ENCODE data around the gene SNRNP200.

Gene SNRNP200

GRCh38 chr2:96256611-96257113, 48.7 kb downstream of the SNRNP200 start:
- no peak for DNase-seq (ENCODE audit: low spot score)
- TF ChIP-seq CTCF (IDR thresholded peaks at IDR 0.05; ENCODE audit: borderline replicate concordance, control extremely low read depth, extremely low read depth, insufficient read depth, missing control alignments), result no peak
- in situ Hi-C loops (cut with MboI; ENCODE audit: low sequenced_read_pairs, unreplicated experiment), result loop anchor here (25.0 kb wide), 1 partner anchor 244 kb away; no protein-coding TSS in a partner anchor

- no peak for TF ChIP-seq CTCF (IDR thresholded peaks at IDR 0.05; ENCODE audit: borderline replicate concordance, control extremely low read depth, extremely low read depth, insufficient read depth, missing control alignments)
- DNase-seq (ENCODE audit: low spot score), result no peak
- in situ Hi-C loops (cut with MboI; ENCODE audit: low sequenced_read_pairs, unreplicated experiment), result loop anchor here (25.0 kb wide), 1 partner anchor 242 kb away; no protein-coding TSS in a partner anchor
Measured at GRCh38 chr2:96254571-96254970, 50.8 kb downstream of the SNRNP200 start.

- in situ Hi-C loops (cut with MboI; ENCODE audit: low sequenced_read_pairs, unreplicated experiment), result loop anchor here (25.0 kb wide), 1 partner anchor 241 kb away; no protein-coding TSS in a partner anchor
- no peak for TF ChIP-seq CTCF (IDR thresholded peaks at IDR 0.05; ENCODE audit: borderline replicate concordance, control extremely low read depth, extremely low read depth, insufficient read depth, missing control alignments)
- no peak for DNase-seq (ENCODE audit: low spot score)
Measured at GRCh38 chr2:96253006-96253405, 52.3 kb downstream of the SNRNP200 start.

GRCh38 chr2:96252526-96252925, 52.8 kb downstream of the SNRNP200 start:
- no peak for TF ChIP-seq CTCF (IDR thresholded peaks at IDR 0.05; ENCODE audit: borderline replicate concordance, control extremely low read depth, extremely low read depth, insufficient read depth, missing control alignments)
- DNase-seq (ENCODE audit: low spot score), result no peak
- in situ Hi-C loops (cut with MboI; ENCODE audit: low sequenced_read_pairs, unreplicated experiment), result loop anchor here (25.0 kb wide), 1 partner anchor 240 kb away; no protein-coding TSS in a partner anchor

GRCh38 chr2:96251721-96252292, 53.5 kb downstream of the SNRNP200 start:
- no peak for TF ChIP-seq CTCF (IDR thresholded peaks at IDR 0.05; ENCODE audit: borderline replicate concordance, control extremely low read depth, extremely low read depth, insufficient read depth, missing control alignments)
- in situ Hi-C loops (cut with MboI; ENCODE audit: low sequenced_read_pairs, unreplicated experiment), result loop anchor here (25.0 kb wide), 1 partner anchor 240 kb away; no protein-coding TSS in a partner anchor
- no peak for DNase-seq (ENCODE audit: low spot score)

GRCh38 chr2:96250188-96250587, 55.2 kb downstream of the SNRNP200 start:
- DNase-seq (ENCODE audit: low spot score), result no peak
- in situ Hi-C loops (cut with MboI; ENCODE audit: low sequenced_read_pairs, unreplicated experiment), result loop anchor here (25.0 kb wide), 1 partner anchor 238 kb away; no protein-coding TSS in a partner anchor
- TF ChIP-seq CTCF (IDR thresholded peaks at IDR 0.05; ENCODE audit: borderline replicate concordance, control extremely low read depth, extremely low read depth, insufficient read depth, missing control alignments), result no peak
